BLaER1 treated with 17β-estradiol and CSF1 and Interleukin-3, amounts not matched to agents 10 nM and 100 nM (cell line): ENCODE measurements around the gene LCN9.

Experiments
- H3K27ac ChIP-seq, 11 experiments: shearing (Covaris generic); formaldehyde crosslinking; 2 replicates each; pipeline ENCODE4 v1.8.1; 2022
- H3K27me3 ChIP-seq, 11 experiments: shearing (Covaris generic); formaldehyde crosslinking; 2 replicates each; pipeline ENCODE4 v1.8.1; 2022
- H3K36me3 ChIP-seq, 11 experiments: shearing (Covaris generic); formaldehyde crosslinking; 2 replicates each; pipeline ENCODE4 v1.8.1; 2022
- H3K4me1 ChIP-seq, 10 experiments: shearing (Covaris generic); formaldehyde crosslinking; 2 replicates each; pipeline ENCODE4 v1.8.1; 2022
- H3K4me2 ChIP-seq, 11 experiments: shearing (Covaris generic); formaldehyde crosslinking; 2 replicates each; pipeline ENCODE4 v1.8.1; 2022
- H3K4me3 ChIP-seq, 10 experiments: shearing (Covaris generic); formaldehyde crosslinking; 2 replicates each; pipeline ENCODE4 v1.8.1; 2022
- H3K9ac ChIP-seq, 11 experiments: shearing (Covaris generic); formaldehyde crosslinking; 2 replicates each; pipeline ENCODE4 v1.8.1; 2022
- H3K9me3 ChIP-seq, 11 experiments: shearing (Covaris generic); formaldehyde crosslinking; replicated peaks in 1 of 11; 2 replicates each; pipeline ENCODE4 v1.8.1; 2022
- H4K20me1 ChIP-seq, 11 experiments: shearing (Covaris generic); formaldehyde crosslinking; 2 replicates each; pipeline ENCODE4 v1.8.1; 2022
- Cebpa-rat ChIP-seq, 11 experiments: shearing (Covaris generic); IDR thresholded peaks; 2 replicates each; pipeline ENCODE4 v1.8.1; 2022

Gene LCN9

DNA sequence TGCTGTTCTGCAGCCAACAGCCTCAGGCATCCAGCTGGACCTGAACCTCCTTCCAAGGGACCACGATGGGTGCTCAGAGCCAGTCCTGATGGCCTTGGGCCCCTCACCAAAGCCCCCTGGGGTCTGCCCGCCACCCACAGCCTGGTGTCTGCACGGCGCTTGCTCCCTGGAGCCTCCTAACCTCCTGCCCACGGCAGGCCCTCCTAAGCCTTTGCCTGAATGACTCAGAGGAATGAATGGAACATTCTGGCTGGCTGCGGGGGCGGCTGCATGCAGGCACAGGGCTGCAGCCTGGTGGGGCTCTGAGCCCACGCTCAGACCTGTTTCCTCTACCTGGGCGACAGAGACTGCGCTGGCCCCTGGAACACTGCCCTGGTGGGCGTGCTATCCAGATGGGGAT lies 29.3 kb downstream of the LCN9 start:
- no peak for TF ChIP-seq Cebpa-rat (IDR thresholded peaks at IDR 0.05)
- no peaks in the 10 kb centered on the region; a peak in 1 of 22 replicates for H3K27me3 ChIP-seq

DNA sequence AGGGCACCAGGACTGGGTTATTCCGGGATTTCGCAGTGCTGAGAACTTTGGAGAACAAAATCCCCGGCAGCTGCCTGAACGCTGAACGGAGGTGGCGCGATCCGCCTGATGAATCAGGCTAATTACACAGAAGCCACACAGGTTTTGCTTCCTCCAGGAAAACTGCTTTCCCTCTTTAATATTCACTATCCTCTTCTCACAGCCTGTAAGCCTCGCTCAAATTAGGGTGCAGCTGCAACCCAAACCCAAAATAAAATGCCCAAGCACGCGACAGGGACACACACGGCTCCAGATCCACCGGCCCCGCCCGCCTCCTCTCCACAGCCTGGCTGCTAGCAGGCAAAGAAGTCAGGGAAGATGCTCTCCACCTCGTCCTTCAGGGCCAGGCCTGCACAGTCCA lies 30.2 kb downstream of the LCN9 start:
- Histone ChIP-seq H3K9me3 (no peaks in the 10 kb centered on the region), H3K27ac (no peak overlapping the region), H3K36me3 (no peaks in the 10 kb centered on the region), H3K4me1 (peaks cover 0 to 8% (median 0%) of the 10 kb centered on the region in 10 experiments; a peak in 2 of 20 replicates), H3K9ac (no peak overlapping the region), H3K27me3 (no peaks in the 10 kb centered on the region; a peak in 1 of 22 replicates), H3K4me3 (no peak overlapping the region), H4K20me1 (peaks cover 0 to 54% (median 0%) of the 10 kb centered on the region in 11 experiments; a peak in 4 of 22 replicates), H3K4me2 (no peak overlapping the region)
- no peak for TF ChIP-seq Cebpa-rat (IDR thresholded peaks at IDR 0.05)

More for the DNA sequence above, 29.3 kb downstream of the LCN9 start:
- H3K9ac ChIP-seq: no peak overlapping the region
- no peaks in the 10 kb centered on the region for H3K36me3 ChIP-seq
- no peak overlapping the region for H3K4me3 ChIP-seq
- peaks cover 0 to 6% (median 0%) of the 10 kb centered on the region in 10 experiments; a peak in 2 of 20 replicates for H3K4me1 ChIP-seq
- H4K20me1 ChIP-seq: peaks cover 0 to 58% (median 0%) of the 10 kb centered on the region in 11 experiments; a peak in 3 of 22 replicates
- no peak overlapping the region for H3K4me2 ChIP-seq
- no peaks in the 10 kb centered on the region for H3K9me3 ChIP-seq
- no peak overlapping the region for H3K27ac ChIP-seq

DNA sequence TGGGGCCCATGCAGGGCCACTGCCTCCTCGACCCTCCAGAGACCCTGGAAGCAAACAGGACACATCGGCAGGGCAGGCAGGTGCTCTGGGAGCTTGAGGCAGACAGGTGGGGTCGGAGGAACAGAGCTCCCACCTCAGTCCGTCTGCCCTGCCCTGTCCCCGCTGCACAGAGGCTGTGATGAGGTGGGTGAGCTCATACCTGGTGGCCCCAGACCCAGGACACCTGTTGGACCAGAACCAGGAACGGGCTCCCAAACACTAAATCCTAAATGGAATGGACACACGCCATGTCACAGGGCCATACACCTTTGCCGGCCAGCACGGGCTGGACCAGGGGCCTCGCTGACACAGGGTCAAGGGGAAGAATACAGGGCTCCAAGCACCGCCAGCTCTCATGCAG lies 30.7 kb downstream of the LCN9 start:
- Histone ChIP-seq H3K4me3 (no peak overlapping the region), H4K20me1 (peaks cover 0 to 55% (median 0%) of the 10 kb centered on the region in 11 experiments; a peak in 4 of 22 replicates), H3K9me3 (no peaks in the 10 kb centered on the region), H3K27me3 (no peaks in the 10 kb centered on the region; a peak in 1 of 22 replicates), H3K36me3 (no peaks in the 10 kb centered on the region), H3K4me1 (peaks cover 0 to 8% (median 0%) of the 10 kb centered on the region in 10 experiments; a peak in 2 of 20 replicates), H3K27ac (no peak overlapping the region), H3K4me2 (no peak overlapping the region), H3K9ac (no peak overlapping the region)
- no peak for TF ChIP-seq Cebpa-rat (IDR thresholded peaks at IDR 0.05)

DNA sequence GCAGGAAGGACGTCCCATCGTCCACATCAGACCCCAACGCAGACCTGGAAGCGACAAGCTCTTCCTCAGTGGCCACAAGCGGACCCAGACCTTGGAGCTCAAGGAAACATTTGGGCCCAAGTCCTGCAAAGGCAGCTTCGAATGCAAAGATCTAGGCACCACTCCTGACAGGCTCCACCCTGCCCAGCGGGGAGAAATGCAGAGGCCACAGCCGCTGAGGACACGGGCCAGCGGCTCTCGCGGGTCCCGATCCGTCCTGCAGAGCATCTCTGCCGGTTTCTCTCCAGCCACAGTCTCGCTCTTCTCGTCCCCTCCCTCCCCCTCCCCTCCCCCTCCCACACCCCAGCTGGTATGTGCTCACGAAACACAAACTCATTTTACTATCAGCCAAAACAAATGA lies 31.3 kb downstream of the LCN9 start:
- Histone ChIP-seq H3K27me3 (no peaks in the 10 kb centered on the region; a peak in 1 of 22 replicates), H3K36me3 (no peaks in the 10 kb centered on the region)
- no peak for TF ChIP-seq Cebpa-rat (IDR thresholded peaks at IDR 0.05)

DNA sequence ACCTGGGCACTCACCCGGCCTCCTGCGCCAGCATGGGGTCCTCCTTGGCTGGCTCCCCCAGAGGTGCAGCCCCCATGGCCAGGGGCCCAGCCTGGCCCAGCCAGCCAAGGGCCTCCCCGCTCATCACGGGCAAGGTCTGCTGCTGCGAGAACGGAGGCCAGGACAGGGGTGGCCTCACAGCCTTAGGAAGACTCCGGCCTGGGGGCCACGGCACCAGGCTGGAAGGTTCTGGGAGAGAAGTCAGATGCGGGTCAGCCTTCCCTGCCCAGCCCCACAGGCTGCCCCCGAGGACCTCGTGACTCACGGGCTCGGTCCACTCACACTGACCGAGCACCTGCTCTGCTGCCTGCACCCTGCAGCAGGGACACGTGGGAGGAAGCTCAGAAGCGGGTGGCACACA lies 31.9 kb downstream of the LCN9 start:
- H3K27ac ChIP-seq: no peak overlapping the region
- no peak for TF ChIP-seq Cebpa-rat (IDR thresholded peaks at IDR 0.05)

More for the DNA sequence above, 31.3 kb downstream of the LCN9 start:
- Histone ChIP-seq H3K27ac (no peak overlapping the region), H3K4me1 (peaks cover 0 to 8% (median 0%) of the 10 kb centered on the region in 10 experiments; a peak in 2 of 20 replicates), H3K4me2 (no peak overlapping the region), H4K20me1 (peaks cover 0 to 54% (median 0%) of the 10 kb centered on the region in 11 experiments; a peak in 4 of 22 replicates), H3K9me3 (no peaks in the 10 kb centered on the region), H3K9ac (no peak overlapping the region), H3K4me3 (no peak overlapping the region)

DNA sequence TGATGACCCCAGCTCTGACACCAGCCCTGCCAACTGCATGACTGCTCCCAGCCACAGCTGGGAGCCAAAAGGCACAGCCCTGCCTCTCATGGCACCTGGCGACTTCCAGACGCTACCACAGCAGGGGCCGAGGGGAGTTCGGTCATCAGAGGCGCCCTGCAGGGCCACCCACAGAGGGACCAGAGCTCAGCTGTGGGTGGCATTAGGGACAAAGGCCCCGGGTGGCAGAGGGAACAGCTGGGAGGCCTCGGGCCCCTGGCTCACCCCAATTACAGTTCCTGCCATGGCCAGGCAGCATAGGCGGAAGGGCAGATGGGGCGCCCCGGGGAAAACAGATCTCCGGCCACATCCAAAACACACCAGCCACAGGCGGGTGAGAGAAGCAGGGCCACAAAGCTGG lies 32.5 kb downstream of the LCN9 start:
- Histone ChIP-seq H3K9ac (no peak overlapping the region), H3K4me3 (no peak overlapping the region), H3K4me2 (no peak overlapping the region), H3K27ac (no peak overlapping the region), H3K27me3 (no peaks in the 10 kb centered on the region; a peak in 1 of 22 replicates), H4K20me1 (peaks cover 0 to 54% (median 0%) of the 10 kb centered on the region in 11 experiments; a peak in 4 of 22 replicates), H3K9me3 (no peaks in the 10 kb centered on the region), H3K4me1 (peaks cover 0 to 8% (median 0%) of the 10 kb centered on the region in 10 experiments; a peak in 2 of 20 replicates), H3K36me3 (no peaks in the 10 kb centered on the region)
- no peak for TF ChIP-seq Cebpa-rat (IDR thresholded peaks at IDR 0.05)

More for the DNA sequence above, 31.9 kb downstream of the LCN9 start:
- no peak overlapping the region for H3K9ac ChIP-seq
- no peaks in the 10 kb centered on the region; a peak in 1 of 22 replicates for H3K27me3 ChIP-seq
- no peak overlapping the region for H3K4me2 ChIP-seq
- H3K9me3 ChIP-seq: no peaks in the 10 kb centered on the region
- no peaks in the 10 kb centered on the region for H3K36me3 ChIP-seq
- H3K4me3 ChIP-seq: no peak overlapping the region
- peaks cover 0 to 54% (median 0%) of the 10 kb centered on the region in 11 experiments; a peak in 4 of 22 replicates for H4K20me1 ChIP-seq
- peaks cover 0 to 8% (median 0%) of the 10 kb centered on the region in 10 experiments; a peak in 2 of 20 replicates for H3K4me1 ChIP-seq

DNA sequence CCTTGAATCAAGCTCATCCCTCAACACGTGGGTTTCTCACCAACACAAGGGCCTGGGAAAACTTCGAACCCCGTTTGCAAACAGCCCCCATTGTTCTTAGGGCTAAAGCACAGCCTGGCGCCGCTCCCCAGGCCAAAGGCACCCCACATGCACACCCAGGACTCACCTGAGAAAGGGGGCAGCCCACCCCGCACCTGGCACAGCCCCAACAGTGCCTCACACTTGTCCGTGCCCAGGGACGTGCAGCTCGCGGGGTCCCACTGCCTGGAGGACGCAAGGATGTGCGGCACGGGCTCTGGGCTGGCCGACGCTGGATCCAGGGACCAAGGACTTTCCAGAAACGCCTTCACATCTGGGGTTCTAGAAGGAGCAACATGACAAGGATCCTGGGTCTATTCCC lies 33.3 kb downstream of the LCN9 start:
- no peak overlapping the region for H3K4me2 ChIP-seq

DNA sequence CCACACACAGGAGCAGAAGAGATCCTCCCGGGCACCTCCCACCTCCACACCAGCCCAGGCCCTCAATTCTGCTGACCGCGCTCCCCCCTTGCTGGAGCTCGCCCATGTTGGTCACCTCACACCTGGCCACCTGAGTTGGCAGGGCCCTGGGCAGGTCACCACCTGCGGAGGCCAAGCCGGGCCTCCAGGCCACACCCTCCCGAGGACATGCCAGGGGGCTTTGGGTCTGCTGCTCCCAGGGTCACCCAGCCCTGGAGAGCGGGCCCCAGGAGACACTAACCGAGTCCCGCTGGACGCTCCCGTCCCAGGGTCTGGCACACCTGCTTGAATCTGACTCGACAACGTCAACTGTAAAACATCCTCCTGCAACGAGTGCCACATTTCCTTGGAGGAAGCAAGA lies 34.1 kb downstream of the LCN9 start:
- Histone ChIP-seq H3K27ac (no peak overlapping the region), H3K4me1 (peaks cover 3 to 20% (median 11%) of the 10 kb centered on the region in 10 experiments; a peak in 19 of 20 replicates), H3K4me2 (no peak overlapping the region)

More for the DNA sequence above, 33.3 kb downstream of the LCN9 start:
- TF ChIP-seq Cebpa-rat (IDR thresholded peaks at IDR 0.05): no peak
- no peaks in the 10 kb centered on the region; a peak in 2 of 22 replicates for H3K27me3 ChIP-seq
- no peak overlapping the region for H3K27ac ChIP-seq
- H3K4me1 ChIP-seq: peaks cover 0 to 12% (median 4%) of the 10 kb centered on the region in 10 experiments; a peak in 11 of 20 replicates
- H3K9ac ChIP-seq: no peak overlapping the region
- H3K36me3 ChIP-seq: no peaks in the 10 kb centered on the region
- H3K4me3 ChIP-seq: no peak overlapping the region
- no peaks in the 10 kb centered on the region for H3K9me3 ChIP-seq
- H4K20me1 ChIP-seq: peaks cover 0 to 54% (median 0%) of the 10 kb centered on the region in 11 experiments; a peak in 4 of 22 replicates

DNA sequence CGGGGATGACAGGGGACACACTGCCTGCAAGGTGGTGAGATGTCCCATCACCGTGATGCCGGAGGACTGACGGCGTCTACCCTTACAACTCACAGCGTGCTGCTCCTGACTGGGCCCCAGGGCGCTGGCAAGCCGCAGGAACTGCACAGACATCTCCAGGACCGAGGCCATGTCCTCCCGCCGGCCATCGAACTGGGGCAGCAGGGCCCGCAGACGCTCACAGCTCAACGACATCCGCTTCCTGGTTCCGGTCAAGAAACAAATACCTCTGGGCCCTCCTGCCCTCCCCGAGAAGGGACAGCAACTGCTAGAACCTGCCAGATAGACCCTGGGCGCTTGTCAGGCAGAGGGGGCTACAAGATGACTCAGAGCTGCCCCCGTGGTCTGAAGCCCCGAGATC lies 35.1 kb downstream of the LCN9 start:
- no peaks in the 10 kb centered on the region for H3K36me3 ChIP-seq
- no peak overlapping the region for H3K9ac ChIP-seq
- no peaks in the 10 kb centered on the region; a peak in 1 of 22 replicates for H3K27me3 ChIP-seq
- H3K4me3 ChIP-seq: no peak overlapping the region
- no peaks in the 10 kb centered on the region for H3K9me3 ChIP-seq
- TF ChIP-seq Cebpa-rat (IDR thresholded peaks at IDR 0.05): no peak
- H3K4me1 ChIP-seq: peaks cover 5 to 19% (median 13%) of the 10 kb centered on the region in 10 experiments; a peak in 19 of 20 replicates
- no peak overlapping the region for H3K4me2 ChIP-seq
- H3K27ac ChIP-seq: no peak overlapping the region
- H4K20me1 ChIP-seq: peaks cover 0 to 43% (median 0%) of the 10 kb centered on the region in 11 experiments; a peak in 4 of 22 replicates

More for the DNA sequence above, 34.1 kb downstream of the LCN9 start:
- Histone ChIP-seq H4K20me1 (peaks cover 0 to 50% (median 0%) of the 10 kb centered on the region in 11 experiments; a peak in 4 of 22 replicates), H3K9ac (no peak overlapping the region), H3K4me3 (no peak overlapping the region), H3K9me3 (no peaks in the 10 kb centered on the region), H3K36me3 (no peaks in the 10 kb centered on the region), H3K27me3 (no peaks in the 10 kb centered on the region; a peak in 2 of 22 replicates)
- no peak for TF ChIP-seq Cebpa-rat (IDR thresholded peaks at IDR 0.05)
